HCT116 (cell line): ENCODE data around the gene BABAM2. TPM values are rescaled to one million over a fixed set of nuclear protein-coding genes. Genes with fewer than 3 reads are reported as not detected.

Source experiments
- ATAC-seq: fragments of 200-7000 bp; cut with Tn5 transposase; 2 replicates; pipeline ENCODE4 v1.9.1; 2020; ENCODE audit warnings: mild to moderate bottlenecking, moderate library complexity
- BruUV-seq: library from RNA; stranded (reverse); fragments of 400-500 nt; replicated peaks from 2 replicates; lab custom pipeline; 2021; lab: Mats Ljungman, UMichigan
- CTCF ChIA-PET: fragments of 300-600 bp; sonication (Branson Sonifier 250); formaldehyde crosslinking; loops from one replicate; lab custom pipeline; 2021; ENCODE audit warnings: antibody characterized with exemption; lab: Charles Lee
- POLR2A ChIA-PET: fragments of 300-600, 350-600 bp; sonication (Branson Sonifier 250); formaldehyde crosslinking; loops from one replicate; lab custom pipeline; 2021; ENCODE audit warnings: antibody characterized with exemption; lab: Charles Lee
- RAD21 ChIA-PET, 2 experiments: fragments of 300-600 bp; sonication (Branson Sonifier 250); formaldehyde crosslinking; loops; one replicate each; lab custom pipeline; 2023; ENCODE audit warnings: low total read pairs in 2 of 2; ENCODE audit not compliant: uncharacterized antibody in 2 of 2, unreplicated experiment in 2 of 2, low non-redundant PET in 1 of 2; lab: Charles Lee
- DNase-seq: peaks from one replicate; pipeline ENCODE4 v3.0.0-alpha.2; 2010; ENCODE audit warnings: low read depth, low spot score
- H2AFZ ChIP-seq: fragments of 200-600 bp; shearing (Covaris generic), sonication (generic); 2 replicates; pipeline ENCODE4 v1.6.1; 2017; ENCODE audit warnings: low read depth, mixed run types, mixed read lengths, antibody characterized with exemption, low read length; ENCODE audit not compliant: poor library complexity, severe bottlenecking
- H3K27ac ChIP-seq: 2 replicates; pipeline ENCODE4 v1.5.1; 2012; ENCODE audit warnings: low read depth, low read length
- H3K27me3 ChIP-seq: fragments of 200-600 bp; sonication (generic); 2 replicates; pipeline ENCODE4 v1.6.1; 2016; ENCODE audit warnings: mixed run types, low read length, mixed read lengths; ENCODE audit not compliant: insufficient read depth
- H3K36me3 ChIP-seq, 2 experiments: fragments of 200-500 bp in 1 of 2; fragments of 200-600 bp in 1 of 2; sonication (Bioruptor generic) in 1 of 2; sonication (generic) in 1 of 2; 2 replicates each; pipeline versions ENCODE4 v1.5.1 to v1.6.1; 2014 to 2016; ENCODE audit warnings: low read length in 2 of 2, inconsistent platforms in 1 of 2, mixed read lengths in 1 of 2, mixed run types in 1 of 2; ENCODE audit not compliant: insufficient read depth in 2 of 2, control insufficient read depth in 1 of 2
- H3K4me1 ChIP-seq, 2 experiments: fragments of 200-600 bp in 1 of 2; sonication (generic) in 1 of 2; 2 replicates each; pipeline versions ENCODE4 v1.5.1 to v1.6.1; 2012 to 2017; ENCODE audit warnings: low read length in 2 of 2, inconsistent platforms in 1 of 2, mild to moderate bottlenecking in 1 of 2, mixed read lengths in 1 of 2, mixed run types in 1 of 2, moderate library complexity in 1 of 2; ENCODE audit not compliant: insufficient read depth in 2 of 2, control insufficient read depth in 1 of 2
- H3K4me2 ChIP-seq: fragments of 200-600 bp; sonication (generic); 2 replicates; pipeline ENCODE4 v1.6.1; 2017; ENCODE audit warnings: mixed run types, low read length, mixed read lengths
- H3K4me3 ChIP-seq, 2 experiments: fragments of 200-600 bp in 1 of 2; sonication (generic) in 1 of 2; replicated peaks in 1 of 2; 2 replicates each; pipeline ENCODE4 v1.5.1; 2011 to 2016; ENCODE audit warnings: low read length in 2 of 2, control low read depth in 1 of 2, low read depth in 1 of 2, mild to moderate bottlenecking in 1 of 2, mixed read lengths in 1 of 2, mixed run types in 1 of 2
- H3K79me2 ChIP-seq: fragments of 200-600 bp; sonication (generic); 2 replicates; pipeline ENCODE4 v1.6.1; 2017; ENCODE audit warnings: mild to moderate bottlenecking, mixed run types, low read length, moderate library complexity, mixed read lengths; ENCODE audit not compliant: insufficient read depth
- H3K9ac ChIP-seq: fragments of 200-600 bp; sonication (generic); 2 replicates; pipeline ENCODE4 v1.6.1; 2016; ENCODE audit warnings: low read length, mixed read lengths
- H3K9me2 ChIP-seq: fragments of 200-600 bp; sonication (generic), shearing (Covaris generic); 2 replicates; pipeline ENCODE4 v1.6.1; 2017; ENCODE audit warnings: mixed run types, mild to moderate bottlenecking, moderate library complexity; ENCODE audit not compliant: insufficient read depth
- H3K9me3 ChIP-seq, 2 experiments: fragments of 200-500 bp in 1 of 2; fragments of 200-600 bp in 1 of 2; sonication (Bioruptor generic) in 1 of 2; sonication (generic) in 1 of 2; 2 replicates each; pipeline ENCODE4 v1.6.1; 2014 to 2017; ENCODE audit warnings: low read length in 2 of 2, mixed read lengths in 2 of 2, inconsistent platforms in 1 of 2, low read depth in 1 of 2, mild to moderate bottlenecking in 1 of 2, mixed run types in 1 of 2, moderate library complexity in 1 of 2; ENCODE audit not compliant: control insufficient read depth in 1 of 2, insufficient read depth in 1 of 2
- H4K20me1 ChIP-seq: fragments of 200-600 bp; sonication (generic), shearing (Covaris generic); 2 replicates; pipeline ENCODE4 v1.6.1; 2017; ENCODE audit warnings: mixed run types, mild to moderate bottlenecking, moderate library complexity; ENCODE audit not compliant: insufficient read depth
- CTCF ChIP-seq, 3 experiments: fragments of 200-600 bp in 1 of 3; sonication (generic) in 1 of 3; IDR thresholded peaks in 2 of 3; conservative IDR thresholded peaks in 1 of 3; 2 replicates each; pipeline ENCODE4 v1.5.1; 2012 to 2017; ENCODE audit warnings: low read depth in 2 of 3, low read length in 2 of 3, antibody characterized with exemption in 1 of 3, borderline replicate concordance in 1 of 3, control low read depth in 1 of 3, mild to moderate bottlenecking in 1 of 3, mixed read lengths in 1 of 3, mixed run types in 1 of 3, moderate library complexity in 1 of 3; ENCODE audit not compliant: insufficient read depth in 1 of 3
- EZH2 ChIP-seq: fragments of 200-600 bp; sonication (generic); IDR thresholded peaks from 2 replicates; pipeline ENCODE4 v1.6.1; 2017; ENCODE audit warnings: antibody characterized with exemption, mixed run types
- REST ChIP-seq: IDR thresholded peaks from 2 replicates; pipeline ENCODE4 v1.6.1; 2012; ENCODE audit warnings: low read depth
- intact Hi-C: fragments of 100-400 bp; cut with micrococcal nuclease; formaldehyde crosslinking; loops from 2 replicates; pipeline ENCODE4 v1.10.0; 2022
- total RNA-seq: library from RNA; stranded (reverse); gene quantifications from one replicate; pipeline ENCODE4 v1.2.1, GENCODE V29; 2021; ENCODE audit not compliant: unreplicated experiment

BABAM2 gene
- total RNA-seq, 1 experiment from 2014 or later, result 23.8 TPM

GRCh38 chr2:28282248-28282647 is 391.7 kb downstream of the BABAM2 start:
- TF ChIP-seq CTCF (IDR thresholded peaks at IDR 0.05 in 2 of 3, conservative IDR thresholded peaks at IDR 0.05 in 1 of 3; ENCODE audit: borderline replicate concordance in 1 of 3, insufficient read depth in 1 of 3, low read depth in 2 of 3, low read length in 2 of 3) (no peak), EZH2 (no peak), REST (no peak)
- TF ChIP-seq, all 23 proteins: peak for 0
- ChIA-PET RAD21 (no interaction called here), POLR2A (no interaction called here), CTCF (no interaction called here)
- Histone ChIP-seq H3K9me2 (no peaks in the 10 kb centered on the region), H3K27me3 (no peaks in the 10 kb centered on the region), H3K36me3 (no peaks in the 10 kb centered on the region), H3K4me3 (no peak overlapping the region), H3K27ac (no peak overlapping the region), H3K4me2 (no peak overlapping the region), H2AFZ (no peak overlapping the region), H3K9ac (no peak overlapping the region), H3K9me3 (no peaks in the 10 kb centered on the region), H3K4me1 (peaks cover 7 to 16% of the 10 kb centered on the region in 2 experiments), H4K20me1 (no peaks in the 10 kb centered on the region), H3K79me2 (no peaks in the 10 kb centered on the region)
- no peak for ATAC-seq
- DNase-seq, result no peak
- intact Hi-C loops, result no loop called here
- BruUV-seq, result no TSS peak
